HEK293 (cell line): Measurements from ENCODE around the gene BBOF1.

ENCODE experiments used
- BCL11B ChIP-seq: fragments of 450-650 bp; formaldehyde crosslinking; IDR thresholded peaks from 2 replicates; pipeline ENCODE4 v1.5.1; 2016; ENCODE audit warnings: low read depth, missing biosample characterization, missing genetic modification characterization
- GLI4 ChIP-seq: fragments of 450-650 bp; formaldehyde crosslinking; IDR thresholded peaks from 2 replicates; pipeline ENCODE4 v1.5.1; 2016; ENCODE audit warnings: missing biosample characterization, missing genetic modification characterization
- INSM2 ChIP-seq: fragments of 450-650 bp; formaldehyde crosslinking; IDR thresholded peaks from 2 replicates; pipeline ENCODE4 v1.5.1; 2016; ENCODE audit warnings: missing biosample characterization, missing genetic modification characterization
- KLF8 ChIP-seq: fragments of 450-650 bp; formaldehyde crosslinking; IDR thresholded peaks from 2 replicates; pipeline ENCODE4 v1.5.1; 2016; ENCODE audit warnings: missing biosample characterization, missing genetic modification characterization
- KLF9 ChIP-seq: fragments of 450-650 bp; formaldehyde crosslinking; IDR thresholded peaks from 2 replicates; pipeline ENCODE4 v1.5.1; 2016; ENCODE audit warnings: missing biosample characterization, missing genetic modification characterization, low read depth
- MYNN ChIP-seq: fragments of 450-650 bp; formaldehyde crosslinking; IDR thresholded peaks from 2 replicates; pipeline ENCODE4 v1.5.1; 2016; ENCODE audit warnings: missing biosample characterization, missing genetic modification characterization, borderline replicate concordance
- REPIN1 ChIP-seq: fragments of 450-650 bp; formaldehyde crosslinking; IDR thresholded peaks from 2 replicates; pipeline ENCODE4 v1.5.1; 2017; ENCODE audit warnings: missing biosample characterization, missing genetic modification characterization, low read depth
- ZEB2 ChIP-seq: fragments of 450-650 bp; formaldehyde crosslinking; IDR thresholded peaks from 2 replicates; pipeline ENCODE4 v1.5.1; 2016; ENCODE audit warnings: missing biosample characterization, missing genetic modification characterization
- ZNF112 ChIP-seq: fragments of 450-650 bp; formaldehyde crosslinking; IDR thresholded peaks from 2 replicates; pipeline ENCODE4 v1.5.0; 2017; ENCODE audit warnings: missing biosample characterization, missing genetic modification characterization
- ZNF121 ChIP-seq: fragments of 450-650 bp; formaldehyde crosslinking; IDR thresholded peaks from 2 replicates; pipeline ENCODE4 v1.5.1; 2016; ENCODE audit warnings: missing biosample characterization, missing genetic modification characterization
- ZNF133 ChIP-seq: fragments of 450-650 bp; formaldehyde crosslinking; IDR thresholded peaks from 2 replicates; pipeline ENCODE4 v1.5.1; 2016; ENCODE audit warnings: missing biosample characterization, missing genetic modification characterization
- ZNF184 ChIP-seq: fragments of 450-650 bp; IDR thresholded peaks from 2 replicates; pipeline ENCODE4 v1.5.1; 2018; ENCODE audit warnings: missing biosample characterization, mild to moderate bottlenecking, missing genetic modification characterization
- ZNF23 ChIP-seq: fragments of 450-650 bp; formaldehyde crosslinking; IDR thresholded peaks from 2 replicates; pipeline ENCODE4 v1.5.1; 2016; ENCODE audit warnings: missing biosample characterization, missing genetic modification characterization, borderline replicate concordance
- ZNF280D ChIP-seq: fragments of 450-650 bp; formaldehyde crosslinking; IDR thresholded peaks from 2 replicates; pipeline ENCODE4 v1.5.1; 2016; ENCODE audit warnings: missing biosample characterization, missing genetic modification characterization
- ZNF426 ChIP-seq: fragments of 450-650 bp; formaldehyde crosslinking; IDR thresholded peaks from 2 replicates; pipeline ENCODE4 v1.5.1; 2017; ENCODE audit warnings: missing biosample characterization, missing genetic modification characterization, mild to moderate bottlenecking, inconsistent platforms, moderate library complexity
- ZNF501 ChIP-seq: fragments of 450-650 bp; formaldehyde crosslinking; IDR thresholded peaks from 2 replicates; pipeline ENCODE4 v1.5.1; 2016; ENCODE audit warnings: missing biosample characterization, missing genetic modification characterization
- ZNF514 ChIP-seq: fragments of 450-650 bp; formaldehyde crosslinking; IDR thresholded peaks from 2 replicates; pipeline ENCODE4 v1.5.1; 2016; ENCODE audit warnings: missing biosample characterization, missing genetic modification characterization
- ZNF529 ChIP-seq: fragments of 450-650 bp; formaldehyde crosslinking; IDR thresholded peaks from 2 replicates; pipeline ENCODE4 v1.5.1; 2017; ENCODE audit warnings: missing genetic modification characterization, missing biosample characterization; ENCODE audit not compliant: insufficient replicate concordance
- ZNF530 ChIP-seq: fragments of 450-650 bp; formaldehyde crosslinking; IDR thresholded peaks from 2 replicates; pipeline ENCODE4 v1.5.1; 2016; ENCODE audit warnings: low read depth, missing biosample characterization, missing genetic modification characterization
- ZNF585B ChIP-seq: fragments of 450-650 bp; formaldehyde crosslinking; IDR thresholded peaks from 2 replicates; pipeline ENCODE4 v1.5.1; 2016; ENCODE audit warnings: missing biosample characterization, missing genetic modification characterization
- ZNF654 ChIP-seq: fragments of 450-650 bp; formaldehyde crosslinking; IDR thresholded peaks from 2 replicates; pipeline ENCODE4 v1.5.1; 2016; ENCODE audit warnings: low read depth, missing biosample characterization, missing genetic modification characterization
- ZNF658 ChIP-seq: fragments of 450-650 bp; formaldehyde crosslinking; IDR thresholded peaks from 2 replicates; pipeline ENCODE4; 2016; ENCODE audit warnings: missing biosample characterization, missing genetic modification characterization
- ZNF660 ChIP-seq: fragments of 450-650 bp; IDR thresholded peaks from 2 replicates; pipeline ENCODE4 v1.5.1; 2018; ENCODE audit warnings: missing biosample characterization, mild to moderate bottlenecking, missing genetic modification characterization
- ZNF76 ChIP-seq: fragments of 450-650 bp; formaldehyde crosslinking; IDR thresholded peaks from 2 replicates; pipeline ENCODE4; 2016; ENCODE audit warnings: low read depth, missing biosample characterization, missing genetic modification characterization, borderline replicate concordance
- ZNF830 ChIP-seq: fragments of 450-650 bp; IDR thresholded peaks from 2 replicates; pipeline ENCODE4 v1.5.0; 2018; ENCODE audit warnings: missing biosample characterization, missing genetic modification characterization, low read depth, mild to moderate bottlenecking, moderate library complexity
- TF ChIP-seq, protein P1 (sequence below): fragments of 450-650 bp; formaldehyde crosslinking; IDR thresholded peaks from 2 replicates; pipeline ENCODE4 v1.5.1; 2016; ENCODE audit warnings: missing biosample characterization, missing genetic modification characterization
- TF ChIP-seq, protein P2 (sequence below): fragments of 450-650 bp; formaldehyde crosslinking; IDR thresholded peaks from 2 replicates; pipeline ENCODE4 v1.5.1; 2017; ENCODE audit warnings: missing biosample characterization, missing genetic modification characterization
- TF ChIP-seq, protein P3 (sequence below): fragments of 450-650 bp; IDR thresholded peaks from 2 replicates; pipeline ENCODE4 v1.5.1; 2018; ENCODE audit warnings: missing biosample characterization, missing genetic modification characterization
- TF ChIP-seq, protein P4 (sequence below): fragments of 450-650 bp; formaldehyde crosslinking; IDR thresholded peaks from 2 replicates; pipeline ENCODE4 v1.5.1; 2017; ENCODE audit warnings: missing biosample characterization, missing genetic modification characterization

Gene BBOF1

GRCh38 chr14:74084277-74085046 is 65.3 kb downstream of the BBOF1 start, which contains the start of the genes ALDH6A1 and LIN52 (continued):
- TF ChIP-seq ZNF530 (tag by site-specific recombination) (no peak), INSM2 (tag by site-specific recombination) (no peak), BCL11B (tag by site-specific recombination) (no peak), ZNF184 (no peak), ZNF585B (tag by site-specific recombination) (no peak), ZNF426 (tag by site-specific recombination) (no peak), ZNF23 (tag by site-specific recombination) (no peak), ZNF501 (tag by site-specific recombination) (0 out of 2 replicates have a peak, but pooled peaks have one; percentile 36), KLF8 (tag by site-specific recombination) (peak; percentile 79), ZNF660 (no peak), ZNF133 (tag by site-specific recombination) (no peak), ZNF658 (tag by site-specific recombination) (no peak), ZNF830 (no peak), ZNF112 (tag by site-specific recombination) (no peak), ZNF76 (tag by site-specific recombination) (peak; percentile 59; the same call in 1 of the 2 replicates), ZNF654 (tag by site-specific recombination) (no peak), GLI4 (tag by site-specific recombination) (no peak), ZNF121 (tag by site-specific recombination) (no peak), ZNF529 (tag by site-specific recombination) (no peak), ZEB2 (no peak), REPIN1 (tag by site-specific recombination) (no peak; the same call in 1 of the 2 replicates), ZNF280D (tag by site-specific recombination) (no peak), MYNN (no peak), ZNF514 (tag by site-specific recombination) (no peak), KLF9 (tag by site-specific recombination) (peak; percentile 57; the same call in 1 of the 2 replicates)
- TF ChIP-seq, protein P1, sequence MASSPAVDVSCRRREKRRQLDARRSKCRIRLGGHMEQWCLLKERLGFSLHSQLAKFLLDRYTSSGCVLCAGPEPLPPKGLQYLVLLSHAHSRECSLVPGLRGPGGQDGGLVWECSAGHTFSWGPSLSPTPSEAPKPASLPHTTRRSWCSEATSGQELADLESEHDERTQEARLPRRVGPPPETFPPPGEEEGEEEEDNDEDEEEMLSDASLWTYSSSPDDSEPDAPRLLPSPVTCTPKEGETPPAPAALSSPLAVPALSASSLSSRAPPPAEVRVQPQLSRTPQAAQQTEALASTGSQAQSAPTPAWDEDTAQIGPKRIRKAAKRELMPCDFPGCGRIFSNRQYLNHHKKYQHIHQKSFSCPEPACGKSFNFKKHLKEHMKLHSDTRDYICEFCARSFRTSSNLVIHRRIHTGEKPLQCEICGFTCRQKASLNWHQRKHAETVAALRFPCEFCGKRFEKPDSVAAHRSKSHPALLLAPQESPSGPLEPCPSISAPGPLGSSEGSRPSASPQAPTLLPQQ = no peak
- TF ChIP-seq, protein P2, sequence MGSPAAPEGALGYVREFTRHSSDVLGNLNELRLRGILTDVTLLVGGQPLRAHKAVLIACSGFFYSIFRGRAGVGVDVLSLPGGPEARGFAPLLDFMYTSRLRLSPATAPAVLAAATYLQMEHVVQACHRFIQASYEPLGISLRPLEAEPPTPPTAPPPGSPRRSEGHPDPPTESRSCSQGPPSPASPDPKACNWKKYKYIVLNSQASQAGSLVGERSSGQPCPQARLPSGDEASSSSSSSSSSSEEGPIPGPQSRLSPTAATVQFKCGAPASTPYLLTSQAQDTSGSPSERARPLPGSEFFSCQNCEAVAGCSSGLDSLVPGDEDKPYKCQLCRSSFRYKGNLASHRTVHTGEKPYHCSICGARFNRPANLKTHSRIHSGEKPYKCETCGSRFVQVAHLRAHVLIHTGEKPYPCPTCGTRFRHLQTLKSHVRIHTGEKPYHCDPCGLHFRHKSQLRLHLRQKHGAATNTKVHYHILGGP = no peak
- TF ChIP-seq, protein P3, sequence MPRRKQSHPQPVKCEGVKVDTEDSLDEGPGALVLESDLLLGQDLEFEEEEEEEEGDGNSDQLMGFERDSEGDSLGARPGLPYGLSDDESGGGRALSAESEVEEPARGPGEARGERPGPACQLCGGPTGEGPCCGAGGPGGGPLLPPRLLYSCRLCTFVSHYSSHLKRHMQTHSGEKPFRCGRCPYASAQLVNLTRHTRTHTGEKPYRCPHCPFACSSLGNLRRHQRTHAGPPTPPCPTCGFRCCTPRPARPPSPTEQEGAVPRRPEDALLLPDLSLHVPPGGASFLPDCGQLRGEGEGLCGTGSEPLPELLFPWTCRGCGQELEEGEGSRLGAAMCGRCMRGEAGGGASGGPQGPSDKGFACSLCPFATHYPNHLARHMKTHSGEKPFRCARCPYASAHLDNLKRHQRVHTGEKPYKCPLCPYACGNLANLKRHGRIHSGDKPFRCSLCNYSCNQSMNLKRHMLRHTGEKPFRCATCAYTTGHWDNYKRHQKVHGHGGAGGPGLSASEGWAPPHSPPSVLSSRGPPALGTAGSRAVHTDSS (tag by site-specific recombination) = no peak
- TF ChIP-seq, protein P4, sequence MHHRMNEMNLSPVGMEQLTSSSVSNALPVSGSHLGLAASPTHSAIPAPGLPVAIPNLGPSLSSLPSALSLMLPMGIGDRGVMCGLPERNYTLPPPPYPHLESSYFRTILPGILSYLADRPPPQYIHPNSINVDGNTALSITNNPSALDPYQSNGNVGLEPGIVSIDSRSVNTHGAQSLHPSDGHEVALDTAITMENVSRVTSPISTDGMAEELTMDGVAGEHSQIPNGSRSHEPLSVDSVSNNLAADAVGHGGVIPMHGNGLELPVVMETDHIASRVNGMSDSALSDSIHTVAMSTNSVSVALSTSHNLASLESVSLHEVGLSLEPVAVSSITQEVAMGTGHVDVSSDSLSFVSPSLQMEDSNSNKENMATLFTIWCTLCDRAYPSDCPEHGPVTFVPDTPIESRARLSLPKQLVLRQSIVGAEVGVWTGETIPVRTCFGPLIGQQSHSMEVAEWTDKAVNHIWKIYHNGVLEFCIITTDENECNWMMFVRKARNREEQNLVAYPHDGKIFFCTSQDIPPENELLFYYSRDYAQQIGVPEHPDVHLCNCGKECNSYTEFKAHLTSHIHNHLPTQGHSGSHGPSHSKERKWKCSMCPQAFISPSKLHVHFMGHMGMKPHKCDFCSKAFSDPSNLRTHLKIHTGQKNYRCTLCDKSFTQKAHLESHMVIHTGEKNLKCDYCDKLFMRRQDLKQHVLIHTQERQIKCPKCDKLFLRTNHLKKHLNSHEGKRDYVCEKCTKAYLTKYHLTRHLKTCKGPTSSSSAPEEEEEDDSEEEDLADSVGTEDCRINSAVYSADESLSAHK (tag by site-specific recombination) = no peak
